ENCODE results near the gene TEX38.

DNA sequence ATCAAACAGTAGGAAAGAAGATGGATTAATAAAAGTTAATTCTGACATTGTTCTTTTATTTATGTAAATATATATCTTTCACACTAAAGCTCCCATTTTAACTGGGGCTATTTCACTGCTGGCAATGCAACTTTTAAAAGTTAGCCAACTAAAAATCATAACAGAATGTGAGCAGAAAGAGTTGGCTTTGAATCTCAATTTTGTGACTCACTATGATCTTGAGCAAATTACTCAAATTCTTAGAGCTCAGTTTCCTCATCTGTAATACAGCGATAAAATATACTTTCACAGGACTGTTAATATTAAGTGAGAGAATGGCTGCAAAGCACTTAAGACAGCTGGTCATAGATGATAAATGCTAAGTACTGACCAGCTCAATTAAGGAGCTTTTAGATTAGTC lies 36.5 kb downstream of the TEX38 start:
- TF ChIP-seq, protein P1, sequence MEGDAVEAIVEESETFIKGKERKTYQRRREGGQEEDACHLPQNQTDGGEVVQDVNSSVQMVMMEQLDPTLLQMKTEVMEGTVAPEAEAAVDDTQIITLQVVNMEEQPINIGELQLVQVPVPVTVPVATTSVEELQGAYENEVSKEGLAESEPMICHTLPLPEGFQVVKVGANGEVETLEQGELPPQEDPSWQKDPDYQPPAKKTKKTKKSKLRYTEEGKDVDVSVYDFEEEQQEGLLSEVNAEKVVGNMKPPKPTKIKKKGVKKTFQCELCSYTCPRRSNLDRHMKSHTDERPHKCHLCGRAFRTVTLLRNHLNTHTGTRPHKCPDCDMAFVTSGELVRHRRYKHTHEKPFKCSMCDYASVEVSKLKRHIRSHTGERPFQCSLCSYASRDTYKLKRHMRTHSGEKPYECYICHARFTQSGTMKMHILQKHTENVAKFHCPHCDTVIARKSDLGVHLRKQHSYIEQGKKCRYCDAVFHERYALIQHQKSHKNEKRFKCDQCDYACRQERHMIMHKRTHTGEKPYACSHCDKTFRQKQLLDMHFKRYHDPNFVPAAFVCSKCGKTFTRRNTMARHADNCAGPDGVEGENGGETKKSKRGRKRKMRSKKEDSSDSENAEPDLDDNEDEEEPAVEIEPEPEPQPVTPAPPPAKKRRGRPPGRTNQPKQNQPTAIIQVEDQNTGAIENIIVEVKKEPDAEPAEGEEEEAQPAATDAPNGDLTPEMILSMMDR (IDR thresholded peaks at IDR 0.05): no peak
- TF ChIP-seq POLR2A (IDR thresholded peaks at IDR 0.05) (no peak), EP300 (IDR thresholded peaks at IDR 0.05; ENCODE audit: low read depth) (no peak), POLR2AphosphoS5 (IDR thresholded peaks at IDR 0.05) (no peak)
